ENCODE measurements around the gene SETD4. TPM values are rescaled to one million over a fixed set of nuclear protein-coding genes. Genes with fewer than 3 reads are reported as not detected.

SETD4 gene
- total and polyA plus RNA-seq, 4 donors: 8.1 to 30.3 (median 16.3) TPM

- Histone ChIP-seq H3K9me3 (ENCODE audit: control insufficient read depth in 4 of 4, insufficient read depth in 3 of 4, low read length in 3 of 4) (peaks cover 0 to 3% (median 0%) of the 10 kb centered on the region in 4 donors), H3K4me1 (ENCODE audit: control insufficient read depth in 5 of 5, insufficient read depth in 5 of 5, low read length in 5 of 5) (peaks cover 0 to 3% (median 0%) of the 10 kb centered on the region in 5 donors), H3K27me3 (ENCODE audit: control insufficient read depth in 3 of 3, insufficient read depth in 3 of 3, low read length in 2 of 3) (no peaks in the 10 kb centered on the region), H3K36me3 (ENCODE audit: control insufficient read depth in 4 of 4, insufficient read depth in 4 of 4, low read length in 4 of 4) (no peaks in the 10 kb centered on the region), H3K4me3 (no peak overlapping the region), H3K9ac (ENCODE audit: insufficient read depth in 1 of 2, low read length in 2 of 2) (no peak overlapping the region), H3K27ac (ENCODE audit: low read depth in 1 of 2, low read length in 1 of 2) (no peak overlapping the region)
- TF ChIP-seq CTCF (IDR thresholded peaks at IDR 0.05; ENCODE audit: control extremely low read depth, extremely low read depth): no peak
- DNase-seq (no peak), ATAC-seq (ENCODE audit: insufficient read depth, low FRiP score) (no peak)
These were observed 64.1 kb downstream of the SETD4 start for GRCh38 chr21:35996217-35996616.

GRCh38 chr21:35995522-35996088, 64.7 kb downstream of the SETD4 start:
- H3K27me3 ChIP-seq (ENCODE audit: control insufficient read depth in 3 of 3, insufficient read depth in 3 of 3, low read length in 2 of 3): no peaks in the 10 kb centered on the region
- no peak overlapping the region for H3K27ac ChIP-seq (ENCODE audit: low read depth in 1 of 2, low read length in 1 of 2)
- peaks cover 0 to 3% (median 0%) of the 10 kb centered on the region in 5 donors for H3K4me1 ChIP-seq (ENCODE audit: control insufficient read depth in 5 of 5, insufficient read depth in 5 of 5, low read length in 5 of 5)
- 57 to 76% methylated on average over 4 of the region's 4 CpGs for WGBS, 2 donors
- no peaks in the 10 kb centered on the region for H3K36me3 ChIP-seq (ENCODE audit: control insufficient read depth in 4 of 4, insufficient read depth in 4 of 4, low read length in 4 of 4)
- peaks cover 0 to 3% (median 0%) of the 10 kb centered on the region in 4 donors for H3K9me3 ChIP-seq (ENCODE audit: control insufficient read depth in 4 of 4, insufficient read depth in 3 of 4, low read length in 3 of 4)
- DNase-seq (no peak), ATAC-seq (ENCODE audit: insufficient read depth, low FRiP score) (no peak)
- TF ChIP-seq CTCF (IDR thresholded peaks at IDR 0.05; ENCODE audit: control extremely low read depth, extremely low read depth): no peak
- no peak overlapping the region for H3K9ac ChIP-seq (ENCODE audit: insufficient read depth in 1 of 2, low read length in 2 of 2)
- H3K4me3 ChIP-seq: no peak overlapping the region

- TF ChIP-seq CTCF (IDR thresholded peaks at IDR 0.05; ENCODE audit: control extremely low read depth, extremely low read depth): no peak
- peaks cover 0 to 3% (median 0%) of the 10 kb centered on the region in 4 donors for H3K9me3 ChIP-seq (ENCODE audit: control insufficient read depth in 4 of 4, insufficient read depth in 3 of 4, low read length in 3 of 4)
- H3K36me3 ChIP-seq (ENCODE audit: control insufficient read depth in 4 of 4, insufficient read depth in 4 of 4, low read length in 4 of 4): no peaks in the 10 kb centered on the region
- no peak overlapping the region for H3K9ac ChIP-seq (ENCODE audit: insufficient read depth in 1 of 2, low read length in 2 of 2)
- DNase-seq (no peak), ATAC-seq (ENCODE audit: insufficient read depth, low FRiP score) (no peak)
- H3K4me3 ChIP-seq: no peak overlapping the region
- 46 to 67% methylated on average over 4 of the region's 4 CpGs for WGBS, 2 donors
- no peak overlapping the region for H3K27ac ChIP-seq (ENCODE audit: low read depth in 1 of 2, low read length in 1 of 2)
- H3K4me1 ChIP-seq (ENCODE audit: control insufficient read depth in 5 of 5, insufficient read depth in 5 of 5, low read length in 5 of 5): peaks cover 0 to 3% (median 0%) of the 10 kb centered on the region in 5 donors
- no peaks in the 10 kb centered on the region for H3K27me3 ChIP-seq (ENCODE audit: control insufficient read depth in 3 of 3, insufficient read depth in 3 of 3, low read length in 2 of 3)
These were observed 65.7 kb downstream of the SETD4 start for GRCh38 chr21:35994613-35995012.
